Measurements from ENCODE around the gene SSC5D. TPM values are rescaled to one million over a fixed set of nuclear protein-coding genes. Genes with fewer than 3 reads are reported as not detected.

The SSC5D gene
- total RNA-seq, 1 experiment from 2014 or later = 0.86 TPM

DNA sequence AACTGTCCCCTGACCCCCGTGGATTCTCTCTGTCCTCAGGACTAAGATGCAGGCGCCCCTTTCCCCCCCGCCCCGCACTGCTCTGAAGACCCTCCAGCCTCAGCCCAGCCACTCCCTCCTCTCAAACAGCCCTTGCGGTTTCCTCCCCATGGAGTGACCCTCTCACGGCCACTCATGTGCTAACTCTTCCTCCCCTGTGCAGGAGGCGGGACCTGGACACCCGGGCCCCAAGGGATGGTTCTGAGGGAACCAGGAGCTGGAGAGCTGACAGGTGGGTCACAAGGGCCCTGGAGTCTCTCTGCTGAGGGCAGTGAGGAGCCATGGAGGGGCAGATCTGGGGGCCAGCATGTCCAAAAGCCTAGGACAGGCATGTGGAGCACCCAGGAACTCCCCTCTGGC lies 28.7 kb upstream of the SSC5D start:
- Mint-ChIP-seq H3K9me3 (ENCODE audit: unreplicated experiment) (no peaks in the 10 kb centered on the region), H3K27me3 (ENCODE audit: insufficient read depth, unreplicated experiment) (peaks cover 3% of the 10 kb centered on the region), H3K4me1 (ENCODE audit: low read depth, unreplicated experiment) (peaks cover 1% of the 10 kb centered on the region), H3K36me3 (ENCODE audit: insufficient read depth, unreplicated experiment) (peaks cover 28% of the 10 kb centered on the region), H3K27ac (ENCODE audit: unreplicated experiment) (no peak overlapping the region), H3K4me3 (ENCODE audit: unreplicated experiment) (no peak overlapping the region)
- H3K9me3 ChIP-seq = no peaks in the 10 kb centered on the region
- no peak overlapping the region for H3K4me3 ChIP-seq (ENCODE audit: low read depth, low read length)
- ChIA-PET POLR2A (no interaction called here), CTCF (no interaction called here)
- no peak for DNase-seq
- no TSS peak for BruUV-seq (replicated peaks)
- peaks cover 13% of the 10 kb centered on the region for H3K4me1 ChIP-seq
- no peaks in the 10 kb centered on the region for H3K27me3 ChIP-seq (replicated peaks; ENCODE audit: control insufficient read depth, insufficient read depth, low read length)
- intact Hi-C loops (cut with micrococcal nuclease; ENCODE audit: unreplicated experiment) = no loop called here
- H3K36me3 ChIP-seq (ENCODE audit: control insufficient read depth, insufficient read depth, low read length) = no peaks in the 10 kb centered on the region; the same call in 1 of the 2 replicates
- TF ChIP-seq, protein P1, sequence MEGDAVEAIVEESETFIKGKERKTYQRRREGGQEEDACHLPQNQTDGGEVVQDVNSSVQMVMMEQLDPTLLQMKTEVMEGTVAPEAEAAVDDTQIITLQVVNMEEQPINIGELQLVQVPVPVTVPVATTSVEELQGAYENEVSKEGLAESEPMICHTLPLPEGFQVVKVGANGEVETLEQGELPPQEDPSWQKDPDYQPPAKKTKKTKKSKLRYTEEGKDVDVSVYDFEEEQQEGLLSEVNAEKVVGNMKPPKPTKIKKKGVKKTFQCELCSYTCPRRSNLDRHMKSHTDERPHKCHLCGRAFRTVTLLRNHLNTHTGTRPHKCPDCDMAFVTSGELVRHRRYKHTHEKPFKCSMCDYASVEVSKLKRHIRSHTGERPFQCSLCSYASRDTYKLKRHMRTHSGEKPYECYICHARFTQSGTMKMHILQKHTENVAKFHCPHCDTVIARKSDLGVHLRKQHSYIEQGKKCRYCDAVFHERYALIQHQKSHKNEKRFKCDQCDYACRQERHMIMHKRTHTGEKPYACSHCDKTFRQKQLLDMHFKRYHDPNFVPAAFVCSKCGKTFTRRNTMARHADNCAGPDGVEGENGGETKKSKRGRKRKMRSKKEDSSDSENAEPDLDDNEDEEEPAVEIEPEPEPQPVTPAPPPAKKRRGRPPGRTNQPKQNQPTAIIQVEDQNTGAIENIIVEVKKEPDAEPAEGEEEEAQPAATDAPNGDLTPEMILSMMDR (IDR thresholded peaks at IDR 0.05; ENCODE audit: insufficient read depth in 1 of 2, low read depth in 1 of 2, low read length in 1 of 2, severe bottlenecking in 1 of 2, unreplicated experiment in 1 of 2) = no peak

DNA sequence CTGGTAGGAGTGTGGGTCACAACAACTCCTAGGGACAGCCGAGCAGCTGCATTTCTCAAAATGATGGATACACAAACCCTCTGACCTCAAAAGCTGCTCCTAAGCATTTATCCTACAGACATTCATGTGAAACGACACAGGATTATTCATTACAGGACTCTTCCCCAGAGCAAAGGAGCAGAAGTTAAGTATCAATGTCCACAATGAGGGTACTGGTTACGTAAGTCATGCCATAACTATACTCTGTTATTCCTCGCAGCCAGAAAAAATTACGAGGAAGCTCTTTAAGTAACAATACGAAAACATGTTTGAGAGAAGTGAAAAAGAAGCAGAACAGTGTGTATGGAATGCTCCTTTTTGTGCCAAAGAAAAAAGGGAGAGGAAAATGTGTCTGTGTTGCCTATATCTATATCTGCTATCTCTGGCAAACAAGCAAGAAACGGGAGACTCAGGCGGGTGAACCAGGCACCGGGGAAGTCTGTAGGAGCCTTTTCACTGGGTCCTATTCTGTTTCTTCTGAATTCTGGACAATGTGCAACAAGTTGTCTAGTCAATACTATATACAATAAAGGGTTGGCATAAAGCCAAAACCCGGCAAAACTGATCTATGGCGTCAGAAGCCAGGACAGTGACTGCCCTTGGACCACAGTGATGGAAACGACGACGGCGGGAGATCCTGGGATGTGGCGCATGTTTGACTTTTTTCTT lies 28.1 kb upstream of the SSC5D start:
- BruUV-seq (replicated peaks) = TSS peak; percentile 72
- POLR2A ChIA-PET = no interaction called here
- Histone ChIP-seq H3K9me3 (no peaks in the 10 kb centered on the region), H3K36me3 (ENCODE audit: control insufficient read depth, insufficient read depth, low read length) (no peaks in the 10 kb centered on the region), H3K27me3 (replicated peaks; ENCODE audit: control insufficient read depth, insufficient read depth, low read length) (no peaks in the 10 kb centered on the region), H3K4me1 (peaks cover 13% of the 10 kb centered on the region), H3K4me3 (ENCODE audit: low read depth, low read length) (peak overlapping the region; percentile 10; the same call in 1 of the 2 replicates)
- H3K27ac Mint-ChIP-seq (ENCODE audit: unreplicated experiment) = no peak overlapping the region
- TF ChIP-seq, protein P1 (IDR thresholded peaks at IDR 0.05; ENCODE audit: insufficient read depth in 1 of 2, low read depth in 1 of 2, low read length in 1 of 2, severe bottlenecking in 1 of 2, unreplicated experiment in 1 of 2) = no peak
- peaks cover 25% of the 10 kb centered on the region for H3K36me3 Mint-ChIP-seq (ENCODE audit: insufficient read depth, unreplicated experiment)
- CTCF ChIA-PET = no interaction called here
- H3K4me1 Mint-ChIP-seq (ENCODE audit: low read depth, unreplicated experiment) = no peaks in the 10 kb centered on the region
- intact Hi-C loops (cut with micrococcal nuclease; ENCODE audit: unreplicated experiment) = loop anchor here (2.0 kb wide), 1 partner anchor 17 kb away; the partner anchor contains the start of gene ZNF628
- peak overlapping the region; percentile 81 for H3K4me3 Mint-ChIP-seq (ENCODE audit: unreplicated experiment)
- H3K27me3 Mint-ChIP-seq (ENCODE audit: insufficient read depth, unreplicated experiment) = peaks cover 3% of the 10 kb centered on the region
- no peaks in the 10 kb centered on the region for H3K9me3 Mint-ChIP-seq (ENCODE audit: unreplicated experiment)
- no peak for DNase-seq

DNA sequence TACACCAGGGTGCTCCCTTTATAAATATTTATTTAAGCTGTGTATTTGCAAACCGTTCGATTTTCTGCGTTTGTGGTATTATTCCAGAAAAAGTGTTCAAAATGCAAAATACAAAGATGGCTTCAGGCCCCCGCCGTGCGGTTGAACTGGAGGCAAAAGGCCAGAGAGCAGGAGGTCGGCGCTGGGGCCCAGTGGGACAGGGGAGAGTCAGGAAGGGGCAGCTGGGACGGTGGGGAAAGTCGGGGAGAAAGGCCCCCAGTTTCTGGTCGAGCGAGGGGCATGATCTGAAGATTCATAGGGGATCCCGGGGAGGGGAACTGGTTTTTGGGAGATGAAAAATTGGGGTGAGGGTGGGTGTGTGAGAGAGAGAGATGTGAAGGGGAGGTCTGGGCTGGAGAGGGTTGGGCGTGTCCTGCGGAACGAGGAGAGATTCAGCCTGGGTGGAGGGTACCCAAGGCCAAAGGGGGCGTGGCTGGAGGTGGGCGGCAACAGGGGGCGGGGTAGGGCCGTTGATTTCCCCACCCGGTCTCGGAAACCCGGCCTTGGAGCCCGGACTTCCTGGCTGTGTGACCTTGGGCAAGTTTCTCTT lies 27.5 kb upstream of the SSC5D start:
- intact Hi-C loops (cut with micrococcal nuclease; ENCODE audit: unreplicated experiment) = loop anchor here (1.0 to 2.0 kb wide), 3 partner anchors 8 to 43 kb away; partner anchors contain the start of gene ZNF628
- Histone ChIP-seq H3K27me3 (replicated peaks; ENCODE audit: control insufficient read depth, insufficient read depth, low read length) (no peaks in the 10 kb centered on the region), H3K4me3 (ENCODE audit: low read depth, low read length) (peak overlapping the region; percentile 67), H3K4me1 (peaks cover 13% of the 10 kb centered on the region), H3K36me3 (ENCODE audit: control insufficient read depth, insufficient read depth, low read length) (no peaks in the 10 kb centered on the region), H3K9me3 (no peaks in the 10 kb centered on the region)
- Mint-ChIP-seq H3K4me3 (ENCODE audit: unreplicated experiment) (peak overlapping the region; percentile 81), H3K36me3 (ENCODE audit: insufficient read depth, unreplicated experiment) (peaks cover 20% of the 10 kb centered on the region), H3K27ac (ENCODE audit: unreplicated experiment) (no peak overlapping the region), H3K9me3 (ENCODE audit: unreplicated experiment) (no peaks in the 10 kb centered on the region), H3K4me1 (ENCODE audit: low read depth, unreplicated experiment) (peaks cover 2% of the 10 kb centered on the region), H3K27me3 (ENCODE audit: insufficient read depth, unreplicated experiment) (peaks cover 3% of the 10 kb centered on the region)
- TF ChIP-seq, protein P1 (IDR thresholded peaks at IDR 0.05; ENCODE audit: insufficient read depth in 1 of 2, low read depth in 1 of 2, low read length in 1 of 2, severe bottlenecking in 1 of 2, unreplicated experiment in 1 of 2) = no peak
- ChIA-PET POLR2A (no interaction called here), CTCF (no interaction called here)
- peak; percentile 78 to 86 for DNase-seq
- no TSS peak for BruUV-seq (replicated peaks)
